ELF-1 (cell line): ENCODE data around the gene GABRB3.

Source experiments
- DNase-seq: peaks from one replicate; pipeline ENCODE4 v3.0.0-alpha.2; 2016; ENCODE audit warnings: low read depth, low spot score

Gene GABRB3

DNA sequence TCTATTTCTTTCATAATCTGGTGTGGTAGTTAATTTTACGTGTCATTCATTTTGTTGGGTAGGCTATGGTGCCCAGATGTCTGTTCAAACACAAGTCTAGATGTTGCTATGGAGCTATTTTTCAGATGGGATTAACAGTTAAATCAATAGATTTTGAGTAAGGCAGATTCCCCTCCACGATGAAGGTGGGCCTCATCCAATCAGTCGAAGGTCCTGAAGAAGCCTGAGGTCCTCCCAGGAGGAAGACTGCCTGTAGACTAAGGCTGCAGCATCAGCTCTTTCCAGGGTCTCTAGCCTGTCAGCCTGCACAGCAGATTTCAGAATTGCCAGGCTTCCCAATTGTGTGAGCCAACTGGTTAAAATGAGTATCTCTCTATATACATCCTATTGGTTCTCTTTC lies 92.9 kb downstream of the GABRB3 start:
- no peak for DNase-seq

GRCh38 chr15:26676115-26676514 lies 96.8 kb downstream of the GABRB3 start:
- DNase-seq = no peak

DNA sequence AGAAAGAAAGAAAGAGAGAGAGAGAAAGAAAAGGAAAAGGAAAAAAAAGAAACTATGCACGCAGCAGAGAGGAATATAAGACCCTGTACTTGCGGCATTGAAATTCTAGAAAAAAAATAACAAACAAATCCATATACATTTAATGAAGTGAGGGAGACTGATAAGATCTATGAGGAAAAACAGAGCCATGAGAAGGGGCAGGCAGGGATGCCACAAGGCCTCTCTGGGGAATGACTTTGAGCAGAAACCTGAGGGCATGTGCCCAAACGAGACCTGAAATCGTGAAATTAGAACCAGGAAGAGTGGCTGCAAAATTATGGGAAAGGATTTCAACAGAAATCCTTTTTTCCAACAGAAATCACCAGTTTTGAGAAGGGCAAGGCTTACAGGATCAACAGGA lies 98.4 kb downstream of the GABRB3 start:
- DNase-seq = no peak

- DNase-seq = no peak
Measured at GRCh38 chr15:26673445-26673844, 99.4 kb downstream of the GABRB3 start.

DNA sequence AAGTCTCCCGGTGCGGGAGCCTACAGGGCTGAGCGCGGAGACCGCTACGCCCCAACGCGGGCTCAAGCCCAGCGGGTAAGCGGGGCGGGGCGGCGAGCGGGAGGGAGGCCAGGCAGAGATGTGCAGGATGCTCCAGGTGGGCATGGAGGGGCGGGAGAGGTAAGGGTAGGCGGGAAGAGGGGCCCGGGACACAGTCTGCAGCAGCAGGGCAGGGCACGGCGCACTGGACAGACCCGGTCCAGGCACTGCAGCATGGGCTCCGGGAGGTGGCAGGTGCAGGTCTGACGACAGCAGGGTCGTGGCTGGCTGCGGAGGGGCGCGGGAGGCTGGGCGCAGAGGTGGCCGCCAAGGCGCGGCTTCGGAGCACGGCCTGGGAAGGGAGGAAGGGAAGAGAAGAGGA lies 102.8 kb downstream of the GABRB3 start:
- no peak for DNase-seq

GRCh38 chr15:26667222-26667988 lies 105.5 kb downstream of the GABRB3 start:
- no peak for DNase-seq

GRCh38 chr15:26665957-26666791 lies 106.7 kb downstream of the GABRB3 start:
- peak; percentile 61 for DNase-seq

DNA sequence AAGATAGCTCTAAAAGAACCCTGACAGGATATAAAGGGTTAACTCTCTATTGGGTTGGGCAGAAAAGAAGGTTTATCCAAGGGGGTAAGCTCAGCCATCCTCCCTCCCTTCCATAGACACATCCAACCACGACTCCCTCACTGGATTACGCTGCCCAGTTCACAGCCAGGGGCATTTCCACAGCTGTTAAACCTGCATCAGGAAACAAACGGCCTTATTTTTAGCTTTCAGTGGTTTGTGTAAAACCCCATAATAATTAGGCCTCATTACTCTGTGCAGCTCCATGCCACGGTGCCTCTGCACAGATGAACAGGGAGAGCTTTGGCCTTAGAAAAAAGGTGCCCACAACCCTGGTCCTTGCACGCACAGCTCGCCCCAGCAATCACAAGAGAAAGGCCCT lies 110.6 kb downstream of the GABRB3 start:
- DNase-seq = no peak

DNA sequence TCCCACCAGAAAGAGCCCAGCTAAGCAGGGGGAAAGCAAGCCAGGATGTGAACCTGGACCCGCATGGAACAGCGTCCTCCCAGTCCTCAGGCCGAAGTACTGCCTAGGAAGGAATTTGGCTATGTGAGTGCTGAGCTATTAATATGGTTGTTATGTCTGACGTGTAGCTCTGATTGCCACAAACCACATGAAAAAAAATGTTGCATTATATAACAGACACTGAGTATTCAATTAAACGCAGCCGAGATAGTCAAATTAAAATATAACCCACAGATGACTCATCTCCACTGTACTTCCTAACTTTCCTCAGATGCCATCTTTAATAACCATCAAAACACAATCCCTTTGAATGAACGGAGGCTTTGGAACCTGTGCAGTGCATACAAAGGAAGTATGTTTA lies 111.1 kb downstream of the GABRB3 start:
- no peak for DNase-seq

DNA sequence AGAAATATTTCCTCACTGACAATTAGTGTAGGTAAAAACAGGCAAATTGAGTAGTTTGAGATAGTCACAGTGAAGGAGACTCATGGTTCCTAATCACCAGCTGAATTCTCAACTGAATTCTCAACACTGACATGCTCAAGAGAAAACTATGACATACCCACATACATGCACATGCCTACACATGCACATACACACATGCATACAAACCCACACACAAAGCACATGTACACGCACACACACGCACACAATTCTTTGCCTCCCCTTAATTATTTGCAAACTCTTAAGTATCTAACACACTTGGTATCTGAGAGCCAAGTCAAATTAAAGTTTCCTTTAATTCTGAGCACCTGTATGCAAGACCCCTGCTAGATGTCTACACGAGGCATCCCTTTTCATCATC lies 111.8 kb downstream of the GABRB3 start:
- DNase-seq = no peak

- no peak for DNase-seq
Measured at GRCh38 chr15:26660241-26660640, 112.6 kb downstream of the GABRB3 start.

DNA sequence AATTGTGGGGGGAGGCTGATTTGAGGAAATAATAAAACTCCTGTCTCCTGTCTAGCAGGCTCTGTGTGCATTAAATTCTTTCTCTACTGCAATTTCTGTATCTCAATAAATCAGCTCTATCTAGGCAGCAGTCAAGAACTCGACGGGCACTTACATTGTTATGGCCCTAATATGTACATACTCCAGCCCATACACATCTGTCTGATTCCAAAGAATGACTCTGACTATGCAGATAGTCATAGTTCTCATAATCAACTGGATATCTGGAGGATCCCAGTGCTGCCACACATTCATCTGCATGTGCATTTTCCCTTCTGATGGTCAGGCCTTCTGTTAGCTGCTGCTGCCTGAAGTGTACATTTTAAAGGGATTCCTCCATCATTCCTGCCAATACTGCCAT lies 114.6 kb downstream of the GABRB3 start:
- DNase-seq = no peak

GRCh38 chr15:26656080-26656479 lies 116.8 kb downstream of the GABRB3 start:
- DNase-seq = no peak

DNA sequence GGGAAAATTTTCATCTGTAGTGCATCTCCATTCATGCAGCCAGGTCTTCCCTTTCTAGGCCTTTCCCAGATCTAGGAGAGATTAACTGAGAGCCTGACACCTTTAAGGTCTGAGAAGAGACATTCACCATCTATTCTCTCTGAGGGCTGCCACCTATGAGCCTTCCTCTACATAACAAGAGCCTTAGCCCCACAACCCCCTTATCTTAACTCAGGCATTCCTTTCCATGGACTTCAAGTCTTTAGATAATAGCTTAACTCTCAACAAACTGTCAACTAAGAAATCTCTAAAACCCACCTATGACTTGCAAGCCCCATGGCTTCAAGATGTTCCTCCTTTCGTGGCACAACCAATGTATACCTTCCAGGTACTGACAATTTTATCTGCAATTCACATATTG lies 121.0 kb downstream of the GABRB3 start:
- DNase-seq = no peak

DNA sequence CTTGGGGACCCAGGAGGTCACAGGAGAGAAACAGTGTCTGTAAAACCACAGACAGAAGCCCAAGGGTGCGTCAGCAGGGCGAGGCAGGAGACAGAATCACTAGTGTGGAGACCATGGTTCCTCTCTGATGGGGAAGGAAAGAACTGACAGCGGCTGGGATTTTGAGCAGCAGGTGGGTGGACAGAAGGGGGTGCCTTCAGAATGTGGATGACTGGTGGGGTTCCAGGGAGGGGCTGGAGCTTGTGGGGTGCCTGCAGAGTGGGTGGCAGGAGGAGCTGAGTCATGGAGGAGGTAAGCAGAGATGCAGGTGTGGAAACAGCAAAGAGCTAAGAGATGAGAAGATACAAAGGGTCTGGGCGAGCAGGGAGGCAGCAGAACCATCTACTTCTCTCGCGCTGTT lies 124.2 kb downstream of the GABRB3 start:
- DNase-seq = no peak

GRCh38 chr15:26644948-26645347 lies 127.9 kb downstream of the GABRB3 start:
- peak; percentile 54 for DNase-seq

DNA sequence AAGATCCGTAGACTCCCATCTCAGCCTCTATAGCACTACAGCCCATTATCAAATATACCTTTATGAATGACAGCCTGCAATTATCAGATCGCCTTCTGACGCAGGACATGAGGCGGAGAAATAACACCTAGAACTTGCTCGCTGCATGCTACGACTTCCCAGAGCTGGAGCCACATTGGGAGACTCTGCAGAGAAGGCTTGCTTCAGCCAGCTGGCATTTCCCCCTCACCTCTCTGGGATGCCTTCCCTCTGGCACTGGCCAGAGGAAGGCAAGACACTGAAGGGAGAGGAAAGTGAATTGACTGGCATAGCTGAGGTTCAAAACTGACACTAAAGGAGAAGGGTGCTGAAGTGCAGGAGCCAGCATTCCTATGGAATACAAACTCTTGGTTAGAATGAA lies 131.7 kb downstream of the GABRB3 start:
- DNase-seq = no peak

DNA sequence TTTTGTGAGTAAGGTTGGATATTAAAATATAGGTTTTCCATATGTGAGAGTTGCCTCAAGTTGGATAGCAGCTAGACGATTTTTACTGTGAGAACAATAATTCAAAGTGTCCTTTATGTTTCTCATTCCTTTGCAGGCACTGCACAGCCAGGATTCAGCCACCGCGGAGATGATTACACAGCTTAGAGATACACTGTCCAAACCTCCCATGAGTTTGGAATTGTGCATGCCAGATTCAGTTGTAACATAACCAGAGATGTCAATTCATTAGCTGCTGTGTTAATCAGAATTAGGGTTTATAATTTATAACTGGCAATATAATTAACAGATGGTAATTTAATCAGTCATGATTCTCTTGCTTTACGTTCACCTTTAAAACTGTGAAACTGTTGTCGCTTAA lies 132.3 kb downstream of the GABRB3 start:
- DNase-seq = no peak

DNA sequence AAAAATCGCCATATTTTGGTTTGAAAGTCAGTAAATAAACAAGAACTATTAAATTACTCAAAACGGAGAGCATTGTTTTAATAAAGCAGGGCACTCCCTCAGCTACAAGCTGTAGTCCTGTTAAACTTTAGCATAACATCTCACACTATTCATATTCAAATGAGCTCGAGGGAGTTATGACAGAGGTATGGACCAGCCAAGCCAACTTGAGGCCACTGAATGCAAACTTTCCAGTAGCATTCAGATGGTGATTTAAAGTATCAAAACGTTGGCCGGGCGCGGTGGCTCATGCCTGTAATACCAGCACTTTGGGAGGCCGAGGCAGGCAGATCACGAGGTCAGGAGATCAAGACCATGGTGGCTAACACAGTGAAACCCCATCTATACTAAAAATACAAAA lies 132.9 kb downstream of the GABRB3 start:
- no peak for DNase-seq

DNA sequence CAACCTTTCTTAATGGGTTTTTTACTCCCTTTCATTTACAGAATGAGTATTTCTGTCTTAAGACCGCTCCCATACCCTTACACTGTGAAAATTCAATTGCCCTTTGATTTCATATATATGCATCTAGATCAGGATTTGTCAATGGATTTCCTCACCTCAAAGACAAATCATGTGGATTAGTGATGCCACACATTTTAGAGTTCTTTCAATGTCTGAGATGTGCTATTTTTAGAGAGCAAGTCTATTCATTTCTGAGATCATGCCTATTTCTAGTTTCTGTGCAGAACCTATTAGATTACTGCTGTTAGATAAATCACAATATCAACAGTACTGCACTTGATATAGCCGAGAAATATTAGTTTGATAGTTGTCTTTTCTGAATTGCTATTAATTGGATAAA lies 137.3 kb downstream of the GABRB3 start:
- no peak for DNase-seq

DNA sequence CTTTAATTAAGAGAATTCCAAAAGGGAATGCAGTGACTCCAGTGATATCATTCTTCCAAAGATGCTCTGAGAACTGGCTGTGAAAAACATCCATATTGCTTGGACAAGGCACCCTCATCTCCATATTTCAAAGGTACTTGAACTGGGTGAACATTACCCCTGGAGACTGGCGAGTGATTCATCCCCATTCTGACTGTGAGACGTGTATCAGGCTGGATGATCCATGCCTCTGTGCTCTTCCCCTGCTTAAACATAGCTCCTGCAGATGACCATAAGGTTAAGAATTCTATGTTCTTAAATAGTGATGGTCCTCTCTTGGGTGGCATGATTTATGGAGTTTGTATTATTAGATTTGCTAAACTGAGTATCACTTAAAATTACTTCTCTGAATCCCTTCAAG lies 137.8 kb downstream of the GABRB3 start:
- DNase-seq = no peak

DNA sequence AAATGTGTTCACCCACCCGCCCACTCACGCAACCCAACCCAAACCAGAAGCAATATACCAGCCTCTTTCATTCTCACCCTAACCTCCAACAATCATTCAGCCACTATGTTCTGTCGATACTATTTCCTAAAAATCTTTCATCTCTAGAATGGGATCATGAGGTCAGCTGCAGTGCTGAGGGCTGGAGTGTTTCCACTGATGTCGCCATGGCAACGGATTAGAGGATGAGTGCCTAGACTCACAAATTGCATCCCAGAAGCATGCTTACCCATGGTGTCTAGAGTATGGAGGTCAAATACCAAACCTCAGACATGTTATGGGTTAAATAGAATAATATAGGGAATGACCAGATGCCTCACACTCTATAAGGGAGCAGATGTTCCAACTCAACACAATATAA lies 138.5 kb downstream of the GABRB3 start:
- DNase-seq = no peak

DNA sequence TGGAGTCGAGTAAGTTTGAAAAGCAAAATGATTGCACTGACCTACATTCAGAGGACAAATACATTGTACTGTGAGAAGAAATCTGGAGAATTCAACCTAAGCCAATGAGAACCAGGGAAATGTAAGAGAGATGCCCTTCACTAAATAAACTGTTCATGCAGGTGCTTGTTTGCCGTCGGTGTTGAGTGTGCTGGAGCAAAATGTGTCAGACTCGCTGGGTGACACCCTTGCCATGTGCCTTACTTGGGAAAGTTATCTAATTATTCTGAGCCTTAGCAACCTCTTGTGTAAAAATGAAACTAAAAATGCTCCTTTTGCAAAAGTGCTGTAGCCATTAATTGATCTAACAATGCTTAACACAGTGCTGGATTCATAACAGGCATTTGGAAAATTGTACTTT lies 140.4 kb downstream of the GABRB3 start:
- DNase-seq = no peak
